GM21381 (cell line): Measurements from ENCODE around the gene FBXO27.
"Not testable (repeated sequence)": the region's sequence is repeated elsewhere in the genome, so short reads cannot be mapped to it uniquely, and the experiment has no call there.

Experiments used
- ATAC-seq: cut with Tn5 transposase; IDR thresholded peaks from one replicate; pipeline ENCODE4 v1.9.1; 2021; ENCODE audit warnings: mild to moderate bottlenecking, moderate library complexity; ENCODE audit not compliant: unreplicated experiment

The FBXO27 gene

DNA sequence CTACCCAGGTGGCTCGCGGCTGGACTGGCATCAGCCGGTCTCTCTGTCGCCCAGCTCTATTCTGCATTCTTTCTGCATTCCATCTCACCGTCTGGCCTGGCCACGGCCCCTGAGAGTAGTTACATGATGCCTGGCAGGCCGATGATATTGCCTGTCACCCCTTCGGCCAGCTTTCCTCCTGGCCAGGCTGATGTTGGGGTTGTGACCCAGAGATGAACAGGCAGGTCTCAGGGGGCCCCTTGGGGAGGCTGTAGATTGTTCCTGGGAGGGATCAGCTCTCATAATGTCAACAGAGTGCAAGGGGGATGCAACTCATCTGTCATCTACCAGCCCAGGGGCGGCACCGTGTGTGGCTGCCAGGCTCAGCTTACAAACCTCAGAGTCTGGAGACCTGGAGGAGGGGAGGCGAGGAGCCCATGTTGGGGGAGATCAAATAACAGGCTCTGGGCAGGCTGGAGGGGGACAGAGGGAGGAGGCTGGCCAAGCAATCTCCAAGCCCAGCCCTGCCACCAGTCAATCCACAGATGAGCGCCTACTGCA lies 43.2 kb downstream of the FBXO27 start:
- no peak for ATAC-seq

DNA sequence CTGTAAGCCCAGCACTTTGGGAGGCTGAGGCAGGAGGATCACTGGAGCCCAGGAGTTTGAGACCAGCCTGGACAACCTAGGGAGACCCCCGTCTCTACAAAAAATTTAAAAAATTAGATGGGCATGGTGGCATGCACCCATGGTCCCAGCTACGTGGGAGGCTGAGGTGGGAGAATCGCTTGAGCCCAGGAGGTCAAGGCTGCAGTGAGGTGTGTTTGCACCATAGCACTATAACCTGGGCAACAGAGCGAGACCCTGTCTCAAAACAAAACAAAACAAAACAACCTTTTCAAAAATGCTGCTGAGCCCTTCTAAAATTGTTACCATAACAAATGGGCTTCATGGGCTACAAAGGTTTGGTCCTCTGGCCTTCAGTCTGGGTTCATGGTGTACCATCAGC lies 43.7 kb downstream of the FBXO27 start:
- not testable (repeated sequence) for ATAC-seq

DNA sequence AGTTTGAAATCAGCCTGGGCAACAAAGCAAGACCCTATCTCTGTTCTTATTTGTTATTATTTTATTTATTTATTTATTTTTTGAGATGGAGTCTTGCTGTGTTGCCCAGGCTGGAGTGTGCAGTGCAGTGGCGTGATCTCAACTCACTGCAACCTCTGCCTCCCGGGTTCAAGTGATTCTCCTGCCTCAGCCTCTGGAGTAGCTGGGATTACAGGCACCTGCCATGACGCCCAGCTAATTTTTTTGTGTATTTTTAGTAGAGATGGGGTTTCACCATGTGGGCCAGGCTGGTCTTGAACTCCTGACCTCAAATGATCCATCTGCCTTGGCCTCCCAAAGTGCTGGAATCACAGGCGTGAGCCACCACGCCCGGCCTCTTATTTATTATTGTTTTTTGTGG lies 44.6 kb downstream of the FBXO27 start:
- not testable (repeated sequence) for ATAC-seq

DNA sequence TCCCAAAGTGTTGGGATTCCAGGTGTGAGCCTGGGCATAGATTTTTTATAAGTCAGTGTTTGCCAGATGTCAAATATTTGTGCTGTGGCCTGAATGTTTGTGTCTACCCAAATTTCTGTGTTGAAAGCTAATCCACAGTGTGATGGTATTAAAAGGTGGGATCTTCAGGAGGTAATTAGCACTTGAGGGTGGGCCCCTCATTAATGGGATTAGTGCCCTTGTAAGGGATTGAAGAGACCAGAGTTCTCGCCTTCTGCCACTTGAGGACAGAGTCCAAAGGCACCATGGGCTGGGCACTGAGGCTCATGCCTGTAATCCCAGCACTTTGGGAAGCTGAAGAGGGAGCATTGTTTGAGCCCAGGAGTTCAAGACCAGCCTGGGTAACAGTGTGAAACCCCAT lies 47.1 kb downstream of the FBXO27 start:
- no peak for ATAC-seq

DNA sequence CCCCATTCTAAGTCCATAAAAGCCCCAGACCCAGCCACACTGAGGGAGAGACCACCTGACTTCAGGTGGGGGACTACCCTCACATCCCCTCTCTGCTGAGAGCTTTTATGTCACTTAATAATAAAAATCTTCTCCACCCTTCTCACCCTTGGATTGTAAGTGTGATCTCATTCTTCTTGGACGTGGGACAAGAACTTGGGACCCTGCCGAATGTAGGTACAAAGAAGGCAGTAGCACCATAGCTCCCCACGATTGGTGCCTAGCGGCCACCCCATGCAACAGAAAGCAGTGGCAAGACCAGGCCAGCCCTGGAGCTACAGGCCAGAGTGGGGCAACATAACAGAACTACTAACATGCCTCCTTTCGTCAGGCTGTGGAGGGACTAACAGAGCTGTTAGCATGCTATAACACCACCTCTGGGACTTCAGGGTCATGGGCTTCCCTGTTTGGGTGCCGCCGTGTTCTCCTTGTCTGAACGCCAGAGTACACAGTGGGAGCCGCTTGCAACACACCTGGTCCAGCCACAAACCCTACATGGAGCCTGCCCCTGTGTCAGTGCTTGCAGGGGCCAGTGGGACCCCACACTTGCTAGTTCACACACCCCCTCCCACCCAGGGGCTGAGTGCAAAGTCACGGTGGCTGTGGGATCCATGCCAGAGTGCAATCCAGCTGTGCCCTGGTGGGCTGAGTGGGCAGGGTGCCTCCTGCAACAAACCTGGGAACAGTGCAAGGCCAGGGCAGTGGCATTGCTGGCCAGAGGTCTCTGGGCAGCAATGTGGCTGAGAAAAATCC lies 51.6 kb downstream of the FBXO27 start:
- ATAC-seq: no peak

DNA sequence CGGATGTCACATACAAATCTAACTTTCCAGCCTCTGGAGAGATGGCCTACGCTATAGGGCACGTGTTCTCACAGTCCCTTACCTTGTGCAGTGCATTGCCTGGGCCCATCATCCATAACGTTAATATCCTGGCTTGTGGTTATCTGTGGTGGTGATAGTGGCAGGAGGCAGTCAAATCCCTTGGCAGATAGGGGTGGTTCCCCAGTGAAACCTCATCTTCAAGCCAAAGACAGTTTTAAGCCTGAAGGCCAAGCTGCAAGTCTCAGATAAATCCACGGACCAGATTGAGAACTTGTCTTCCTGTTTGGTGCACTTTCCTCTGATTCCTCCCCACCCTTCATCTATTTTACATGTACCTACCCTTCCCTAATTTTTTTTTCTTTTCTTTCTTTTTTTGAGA lies 52.5 kb downstream of the FBXO27 start:
- no peak for ATAC-seq

DNA sequence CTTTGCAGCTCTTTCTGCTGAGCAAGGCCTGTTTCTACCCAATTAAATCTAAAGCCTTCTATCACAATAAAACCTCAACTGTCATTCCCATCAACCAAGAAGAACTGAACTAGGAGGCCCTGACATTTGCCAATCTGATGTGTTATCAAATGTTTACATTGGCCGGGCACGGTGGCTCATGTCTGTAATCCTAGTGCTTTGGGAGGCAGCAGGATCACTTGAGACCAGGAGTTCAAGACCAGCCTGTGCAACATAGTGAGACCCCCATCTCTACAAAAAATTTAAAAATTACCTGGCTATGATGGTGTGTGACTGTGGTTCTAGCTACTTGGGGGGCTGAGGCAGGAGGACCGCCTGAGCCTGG lies 54.0 kb downstream of the FBXO27 start:
- ATAC-seq: no peak

DNA sequence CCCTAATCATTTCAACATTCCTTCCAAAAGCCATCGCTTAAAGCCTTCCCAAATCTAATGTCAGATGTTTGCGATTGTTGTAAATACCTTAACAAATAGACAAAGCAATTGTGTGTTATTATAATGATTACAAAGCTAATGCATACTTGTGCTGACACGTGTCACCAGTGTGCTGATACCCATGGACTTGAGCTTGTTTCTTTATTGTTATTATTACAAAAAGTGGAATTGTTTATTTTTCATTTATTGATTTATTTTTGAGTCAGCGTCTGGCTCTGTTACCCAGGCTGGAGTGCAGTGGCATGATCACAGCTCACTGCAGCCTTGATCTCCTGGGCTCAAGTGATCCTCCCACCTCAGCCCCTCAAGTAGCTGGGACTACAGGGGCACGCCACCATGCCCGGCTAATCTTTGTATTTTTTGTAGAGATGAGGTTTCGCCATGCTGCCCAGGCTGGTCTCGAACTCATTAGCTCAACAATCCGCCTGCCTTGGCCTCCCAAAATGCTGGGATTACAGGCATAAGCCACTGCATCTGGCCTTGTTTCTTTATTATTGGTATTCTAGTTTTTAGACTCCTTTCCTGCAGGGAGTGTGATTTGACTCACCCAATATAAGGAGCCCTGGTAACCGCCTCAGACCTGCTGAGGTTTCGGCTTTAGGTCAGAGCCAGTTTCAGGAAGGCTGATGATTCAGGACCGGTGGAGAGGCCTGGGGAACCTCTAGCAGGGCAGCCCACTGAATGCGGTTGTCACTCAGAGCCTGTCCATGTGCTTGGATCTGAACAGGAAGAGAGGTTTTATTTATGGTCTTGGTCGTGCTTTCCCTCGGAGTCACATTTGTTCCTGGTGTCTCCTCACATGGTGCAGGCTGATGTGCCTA lies 54.7 kb downstream of the FBXO27 start:
- no peak for ATAC-seq

DNA sequence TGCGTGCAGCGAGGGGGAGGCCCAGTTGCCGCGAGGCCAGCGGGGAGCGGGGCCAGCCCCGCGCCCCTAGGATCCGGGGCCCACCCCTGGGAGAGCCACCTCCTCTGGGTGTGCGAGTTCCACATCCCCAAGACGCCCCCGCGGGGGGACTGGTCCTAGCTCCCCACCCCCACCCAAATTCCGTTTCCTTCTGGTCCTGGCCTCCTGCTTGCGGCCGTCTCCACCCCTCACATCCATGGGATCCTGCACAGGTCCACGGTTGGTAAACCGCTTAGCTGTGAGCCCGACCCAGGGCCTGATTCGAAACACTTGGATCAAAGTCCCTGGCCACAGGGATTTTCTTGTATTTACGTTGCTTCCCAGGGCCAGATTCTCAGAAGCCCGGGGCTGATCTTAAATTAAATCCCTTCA lies 56.5 kb downstream of the FBXO27 start:
- ATAC-seq: no peak

DNA sequence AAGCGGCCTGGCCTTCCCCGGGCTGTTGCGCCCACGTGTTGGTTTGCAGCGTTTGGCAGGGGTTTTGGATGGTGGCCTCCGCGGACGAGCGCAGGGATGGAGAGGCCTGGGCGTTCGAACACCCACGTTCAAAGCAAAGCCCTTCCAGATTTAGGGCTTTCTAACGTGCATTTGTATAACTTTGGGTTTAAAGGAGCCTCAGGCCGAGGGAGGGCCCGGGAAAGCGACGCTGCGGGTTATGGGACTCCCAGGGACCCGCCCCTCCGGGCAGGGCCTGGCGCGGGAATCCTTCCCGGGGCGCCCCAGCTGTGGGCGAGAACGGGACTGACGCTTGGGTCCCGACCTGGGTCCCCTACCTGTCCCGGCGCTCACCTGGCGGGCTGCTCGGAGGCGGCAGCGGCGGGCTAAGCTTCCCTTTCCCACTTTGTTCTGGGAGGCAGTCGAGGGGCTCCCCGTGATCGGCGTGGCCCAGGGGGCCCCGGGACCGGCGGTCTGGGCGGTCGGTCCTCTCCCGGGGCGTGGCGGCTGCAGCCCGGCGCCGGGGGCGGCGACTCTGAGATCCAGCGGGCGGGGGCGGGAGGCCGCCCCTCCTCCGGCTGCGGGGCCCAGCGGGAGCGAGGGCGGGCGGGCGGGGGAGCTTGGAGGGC lies 57.0 kb downstream of the FBXO27 start, which contains the start of gene FBXO17:
TSS of gene FBXO17 (minus strand) at position 529 of the 647 bp plus-strand sequence. CDS start 25,423 bp downstream, outside the sequence.
- ATAC-seq: no peak

DNA sequence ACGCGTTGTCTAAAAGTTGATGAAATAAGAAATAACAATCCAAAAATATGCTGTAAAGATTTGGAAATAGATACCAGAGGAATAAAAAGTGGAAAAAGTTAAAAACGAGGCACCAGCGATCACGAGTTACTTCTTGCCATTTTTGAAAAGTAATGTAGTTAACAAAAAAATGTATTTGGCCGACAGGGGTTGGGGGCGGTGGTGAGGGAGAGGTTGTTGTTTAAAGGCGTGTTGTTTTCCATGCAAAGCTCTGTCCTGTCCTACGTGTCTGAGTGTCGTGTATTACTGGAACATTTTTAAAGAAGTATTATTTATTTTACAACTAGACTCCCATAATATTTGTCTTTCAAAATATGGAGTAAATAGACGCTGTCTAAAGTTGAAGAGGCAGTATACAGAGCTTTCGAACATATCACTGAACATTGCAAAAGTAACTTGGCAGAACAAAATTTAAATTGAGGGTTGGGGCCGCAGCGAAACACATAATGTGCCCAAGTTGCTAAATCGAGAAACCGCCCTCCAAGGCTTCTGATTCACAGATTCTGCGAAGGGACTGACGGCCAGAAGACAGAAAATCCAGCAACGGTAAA lies 57.6 kb downstream of the FBXO27 start:
- ATAC-seq: no peak
